HepG2 (cell line): Measurements from ENCODE around the gene ALDH1A1. TPM values are rescaled to one million over a fixed set of nuclear protein-coding genes. Genes with fewer than 3 reads are reported as not detected.

Experiments used
- ATAC-seq: fragments of 200-7000 bp; cut with Tn5 transposase; 3 replicates; pipeline ENCODE4 v1.9.1; 2020; ENCODE audit warnings: mild to moderate bottlenecking, moderate library complexity
- BruUV-seq: library from RNA; stranded (reverse); fragments of 400-500 nt; replicated peaks from 2 replicates; lab custom pipeline; 2021; lab: Mats Ljungman, UMichigan
- CTCF ChIA-PET: fragments of 300-600 bp; formaldehyde crosslinking; extraction: SDS; loops from one replicate; lab custom pipeline; 2021; ENCODE audit warnings: low total read pairs, inconsistent platforms, low intra/inter-chr PET ratio; lab: Yijun Ruan, JAX
- POLR2A ChIA-PET: fragments of 350-600 bp; sonication (Branson Sonifier 250); formaldehyde crosslinking; loops from one replicate; lab custom pipeline; 2020; ENCODE audit warnings: antibody characterized with exemption, inconsistent platforms; lab: Yijun Ruan, JAX
- DNase-seq: peaks from one replicate; pipeline ENCODE4 v3.0.0-alpha.2; 2015; ENCODE audit warnings: low spot score
- FAIRE-seq: peaks from 3 replicates; lab custom pipeline; 2011; peaks lifted over from hg19 to GRCh38; lab: Jason Lieb, UNC
- H2AFZ ChIP-seq: one replicate; pipeline ENCODE4 v1.6.1; 2011; ENCODE audit warnings: low read length, inconsistent platforms
- H3K27ac ChIP-seq: fragments of 300-600 bp; 3 replicates; pipeline ENCODE4 v1.8.0; 2011; ENCODE audit warnings: mixed run types, mild to moderate bottlenecking, mixed read lengths, low read length, inconsistent platforms; ENCODE audit not compliant: insufficient read depth; ENCODE audit errors: extremely low read length
- H3K27me3 ChIP-seq, 2 experiments: fragments of 200-600 bp in 1 of 2; 2 replicates in 1 of 2; 3 replicates in 1 of 2; pipeline versions ENCODE4 v1.6.0 to v1.8.0; 2011; ENCODE audit warnings: low read length in 2 of 2, mild to moderate bottlenecking in 2 of 2, moderate library complexity in 2 of 2, inconsistent platforms in 1 of 2; ENCODE audit not compliant: insufficient read depth in 2 of 2, control insufficient read depth in 1 of 2
- H3K36me3 ChIP-seq, 2 experiments: fragments of 200-600 bp in 1 of 2; replicated peaks in 1 of 2; 2 replicates in 1 of 2; 3 replicates in 1 of 2; pipeline versions ENCODE4 v1.5.1 to v1.8.0; 2011; ENCODE audit warnings: low read length in 2 of 2, inconsistent platforms in 1 of 2; ENCODE audit not compliant: insufficient read depth in 2 of 2, control insufficient read depth in 1 of 2
- H3K4me1 ChIP-seq: 2 replicates; pipeline ENCODE4 v1.5.1; 2012; ENCODE audit warnings: low read length, inconsistent platforms; ENCODE audit not compliant: insufficient read depth
- H3K4me2 ChIP-seq: 2 replicates; pipeline ENCODE4 v1.6.0; 2011; ENCODE audit warnings: low read depth, low read length, inconsistent platforms
- H3K4me3 ChIP-seq, 3 experiments: fragments of 200-600 bp in 1 of 3; sonication (generic), shearing (Covaris generic) in 1 of 3; replicated peaks in 1 of 3; 2 replicates each; pipeline ENCODE4 v1.5.1; 2011 to 2016; ENCODE audit warnings: low read length in 3 of 3, inconsistent platforms in 2 of 3, low read depth in 2 of 3, mild to moderate bottlenecking in 2 of 3, control low read depth in 1 of 3, mixed read lengths in 1 of 3; ENCODE audit not compliant: insufficient read depth in 1 of 3
- H3K79me2 ChIP-seq: one replicate; pipeline ENCODE4 v1.6.1; 2011; ENCODE audit warnings: low read length, inconsistent platforms; ENCODE audit not compliant: insufficient read depth
- H3K9ac ChIP-seq: 2 replicates; pipeline ENCODE4 v1.6.0; 2011; ENCODE audit warnings: mild to moderate bottlenecking, low read depth, low read length, inconsistent platforms; ENCODE audit not compliant: insufficient read depth
- H3K9me3 ChIP-seq: 2 replicates; pipeline ENCODE4 v1.5.1; 2012; ENCODE audit warnings: mild to moderate bottlenecking, low read length
- H4K20me1 ChIP-seq: 2 replicates; pipeline ENCODE4 v1.6.0; 2011; ENCODE audit warnings: inconsistent platforms, mild to moderate bottlenecking, low read length, moderate library complexity; ENCODE audit not compliant: insufficient read depth
- RBM22 ChIP-seq: fragments of 200-400 bp; formaldehyde crosslinking; optimal IDR thresholded peaks from 2 replicates; pipeline ENCODE3; 2017; ENCODE audit warnings: mild to moderate bottlenecking, low read length, moderate library complexity
- ZNF296 ChIP-seq: sonication (generic); formaldehyde crosslinking; conservative IDR thresholded peaks from 2 replicates; pipeline ENCODE4 v1.5.0; 2020; ENCODE audit warnings: mild to moderate bottlenecking, missing genetic modification reagents
- WGBS: methylation state at CpG from one replicate; pipeline ENCODE4 v1.1.6; 2017; ENCODE audit warnings: low lambda C conversion rate; 5-methylcytosine and 5-hydroxymethylcytosine counted together
- in situ Hi-C: cut with HindIII; loops from 2 replicates; pipeline ENCODE4 v1.10.0; 2017; ENCODE audit warnings: low pct_unique_long_range_greater_than_20kb; ENCODE audit not compliant: extremely low pct_ligation_motif_present
- intact Hi-C: fragments of 100-400 bp; cut with micrococcal nuclease; formaldehyde crosslinking; loops from one replicate; pipeline ENCODE4 v1.10.0; 2022; ENCODE audit not compliant: unreplicated experiment
- polyA plus RNA-seq, 8 experiments: library from polyadenylated mRNA; depleted of rRNA in 3 of 8; stranded (reverse) in 7 of 8; unstranded in 1 of 8; fragments of >200 nt; fragmentation: Illumina TruSeq in 4 of 8; extraction: Trizol in 4 of 8; gene quantifications; 2 replicates each; pipeline versions ENCODE4 v1.2.1 to v1.2.3, GENCODE V29; 2011 to 2016; ENCODE audit warnings: low read depth in 4 of 8, missing spikeins in 1 of 8, mixed read lengths in 1 of 8; ENCODE audit not compliant: insufficient read depth in 1 of 8
- total RNA-seq, 5 experiments: library from RNA; depleted of rRNA; stranded (reverse); fragments of >200 nt; fragmentation: Illumina TruSeq; extraction: Trizol; gene quantifications; 2 replicates each; pipeline ENCODE4 v1.2.3, GENCODE V29; 2016; ENCODE audit warnings: low read depth in 1 of 5
- TF ChIP-seq, protein P1 (sequence below): sonication (generic); formaldehyde crosslinking; conservative IDR thresholded peaks from 2 replicates; pipeline ENCODE4 v1.5.0; 2020; ENCODE audit warnings: missing genetic modification reagents

ALDH1A1 gene
- total and polyA plus RNA-seq, 2 of the 13 experiments (the other 11 are each of a cell fraction or from before 2014, with no cell fraction given) = 88.2 to 439 TPM

DNA sequence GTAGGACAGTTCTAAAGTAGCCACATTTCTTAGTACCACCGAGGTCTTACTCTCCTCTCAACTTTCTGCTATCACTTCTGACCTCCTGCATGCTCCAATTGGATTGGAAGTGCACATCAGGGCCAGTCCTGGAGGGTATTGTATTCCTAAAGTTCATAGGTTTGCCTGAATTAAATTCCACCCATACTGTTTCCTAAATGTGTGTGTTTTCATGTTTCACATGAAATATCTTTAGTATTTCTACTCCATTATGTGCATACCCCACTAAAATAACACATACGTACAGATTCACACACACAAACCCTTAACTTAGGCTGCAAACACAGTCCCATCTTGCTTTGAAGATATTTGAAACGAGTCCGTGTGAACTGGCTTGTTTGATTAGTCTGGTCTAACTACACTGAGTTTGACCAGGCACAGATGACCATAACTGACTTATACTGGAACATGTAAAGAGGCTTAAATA, 24.8 kb downstream of the ALDH1A1 start:
- H3K4me1 ChIP-seq = peaks cover 20% of the 10 kb centered on the region
- peaks cover 13 to 73% of the 10 kb centered on the region in 2 experiments for H3K36me3 ChIP-seq
- H3K4me3 ChIP-seq = no peak overlapping the region
- no peaks in the 10 kb centered on the region for H3K9me3 ChIP-seq
- POLR2A ChIA-PET = no interaction called here
- TF ChIP-seq RBM22 = peak; percentile 72
- TF ChIP-seq, protein P1, sequence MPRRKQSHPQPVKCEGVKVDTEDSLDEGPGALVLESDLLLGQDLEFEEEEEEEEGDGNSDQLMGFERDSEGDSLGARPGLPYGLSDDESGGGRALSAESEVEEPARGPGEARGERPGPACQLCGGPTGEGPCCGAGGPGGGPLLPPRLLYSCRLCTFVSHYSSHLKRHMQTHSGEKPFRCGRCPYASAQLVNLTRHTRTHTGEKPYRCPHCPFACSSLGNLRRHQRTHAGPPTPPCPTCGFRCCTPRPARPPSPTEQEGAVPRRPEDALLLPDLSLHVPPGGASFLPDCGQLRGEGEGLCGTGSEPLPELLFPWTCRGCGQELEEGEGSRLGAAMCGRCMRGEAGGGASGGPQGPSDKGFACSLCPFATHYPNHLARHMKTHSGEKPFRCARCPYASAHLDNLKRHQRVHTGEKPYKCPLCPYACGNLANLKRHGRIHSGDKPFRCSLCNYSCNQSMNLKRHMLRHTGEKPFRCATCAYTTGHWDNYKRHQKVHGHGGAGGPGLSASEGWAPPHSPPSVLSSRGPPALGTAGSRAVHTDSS (CRISPR knock-in tag) = no peak
- TF ChIP-seq, all 625 proteins: peak for 1
- Histone ChIP-seq H3K79me2 (peaks cover 4% of the 10 kb centered on the region), H3K27ac (no peak overlapping the region), H3K4me2 (no peak overlapping the region), H3K9ac (no peak overlapping the region), H3K27me3 (no peaks in the 10 kb centered on the region), H4K20me1 (no peaks in the 10 kb centered on the region; the same call in 1 of the 2 replicates), H2AFZ (no peak overlapping the region)
- intact Hi-C loops = loop anchor here (5.0 kb wide), 2 partner anchors 69 to 71 kb away; no protein-coding TSS in a partner anchor
- DNase-seq (no peak), FAIRE-seq (no peak), ATAC-seq (no peak)
- CTCF ChIA-PET = no interaction called here
- no TSS peak for BruUV-seq
- WGBS = 91% methylated on average over 4 of the region's 4 CpGs
- in situ Hi-C loops = no loop called here

- Histone ChIP-seq H3K79me2 (no peaks in the 10 kb centered on the region), H4K20me1 (no peaks in the 10 kb centered on the region), H3K4me1 (peaks cover 20% of the 10 kb centered on the region), H3K27me3 (no peaks in the 10 kb centered on the region), H3K9ac (no peak overlapping the region), H3K9me3 (no peaks in the 10 kb centered on the region), H3K4me3 (no peak overlapping the region), H2AFZ (no peak overlapping the region), H3K27ac (no peak overlapping the region)
- CTCF ChIA-PET = no interaction called here
- 96% methylated on average over 1 of the region's 1 CpG for WGBS
- no TSS peak for BruUV-seq
- intact Hi-C loops = loop anchor here (2.0 to 5.0 kb wide), 3 partner anchors 18 to 71 kb away; no protein-coding TSS in a partner anchor
- DNase-seq (no peak), FAIRE-seq (no peak), ATAC-seq (no peak)
- TF ChIP-seq RBM22 (peak; percentile 64), ZNF296 (CRISPR knock-in tag) (no peak)
- TF ChIP-seq, all 625 proteins: peak for 1
- in situ Hi-C loops = no loop called here
- POLR2A ChIA-PET = interaction anchor here (2.0 to 2.5 kb wide), 2 partner anchors 22 to 68 kb away, joined by 4 to 16 read pairs; no protein-coding TSS in a partner anchor
- peaks cover 17 to 81% of the 10 kb centered on the region in 2 experiments for H3K36me3 ChIP-seq
- H3K4me2 ChIP-seq = no peak overlapping the region
These were observed 26.3 kb downstream of the ALDH1A1 start for GRCh38 chr9:72926506-72926905.
